ENCODE measurements around the gene KLHDC1. TPM values are rescaled to one million over a fixed set of nuclear protein-coding genes. Genes with fewer than 3 reads are reported as not detected.
"Not testable (repeated sequence)": the region's sequence is repeated elsewhere in the genome, so short reads cannot be mapped to it uniquely, and the experiment has no call there.

KLHDC1 gene
- total RNA-seq: 1.1 and 1.5 TPM in 2 replicates

DNA sequence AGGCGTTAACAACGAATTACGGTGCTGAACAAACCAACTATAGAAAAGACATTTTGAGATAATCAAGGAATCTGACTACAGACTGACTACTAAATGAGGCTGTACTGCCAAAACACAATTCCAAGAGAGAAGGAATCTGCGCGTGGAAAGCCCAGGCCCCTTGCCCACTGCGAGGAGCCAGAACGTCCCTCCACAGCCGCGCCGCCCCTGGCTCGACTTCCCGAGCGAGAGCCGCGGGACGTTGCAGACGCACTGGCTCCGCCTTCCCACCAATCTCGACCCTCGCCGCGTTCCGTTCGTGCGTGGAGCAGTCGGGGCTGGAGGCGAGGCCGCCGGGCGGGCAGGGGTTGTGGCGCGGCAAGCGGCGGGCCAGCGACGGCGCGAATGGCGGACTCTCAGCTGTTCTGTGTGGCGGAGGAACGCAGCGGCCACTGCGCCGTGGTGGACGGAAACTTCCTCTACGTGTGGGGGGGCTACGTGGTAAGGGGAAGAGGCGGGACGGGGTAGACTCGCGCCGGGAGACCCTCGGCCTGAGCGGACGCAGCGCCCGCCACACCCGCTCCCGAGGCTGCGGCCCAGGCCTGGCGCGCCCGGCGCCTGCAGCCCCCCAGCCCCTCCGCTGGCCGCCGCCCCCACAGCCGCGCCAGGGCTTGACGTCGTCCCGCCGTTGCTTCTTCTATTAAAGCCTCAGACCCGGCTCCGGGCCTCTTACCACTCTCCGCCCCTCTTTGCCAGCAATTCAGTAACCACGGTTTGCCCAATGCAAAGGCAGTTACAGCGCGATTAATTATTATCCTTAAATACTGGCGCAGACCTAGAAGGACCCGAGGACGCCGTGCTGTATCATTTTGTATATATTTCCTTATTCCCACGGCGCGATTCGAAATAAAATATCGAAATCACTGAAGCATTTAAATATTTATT is at the start of gene KLHDC1:
Gene KLHDC1 (plus strand): TSS at position 310 of the 924 bp plus-strand sequence. CDS start 75 bp downstream, at position 385.
- intact Hi-C loops (cut with micrococcal nuclease): loop anchor here (1.0 to 10.0 kb wide), 4 partner anchors 58 to 539 kb away; partner anchors contain the start of genes DNAAF2, KLHDC2, SOS2 and VCPKMT

DNA sequence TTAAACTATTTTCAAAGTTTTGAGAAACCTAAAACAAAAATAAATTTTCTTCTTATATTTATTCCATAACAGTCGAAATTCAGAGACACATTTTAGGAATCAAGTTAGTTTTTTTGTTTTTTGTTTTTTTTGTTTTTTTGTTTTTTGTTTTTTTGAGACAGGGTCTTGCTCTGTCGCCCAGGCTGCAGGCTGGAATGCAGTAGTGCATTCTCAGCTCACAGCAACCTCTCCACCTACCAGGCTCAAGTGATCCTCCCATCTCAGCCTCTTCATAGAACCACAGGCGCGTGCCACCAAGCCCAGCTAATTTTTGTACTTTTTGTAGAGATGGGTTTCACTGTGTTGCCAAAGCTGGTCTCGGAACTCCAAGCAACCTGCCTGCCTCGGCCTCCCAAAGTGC is 39.4 kb upstream of the KLHDC1 start:
- intact Hi-C loops (cut with micrococcal nuclease): no loop called here

DNA sequence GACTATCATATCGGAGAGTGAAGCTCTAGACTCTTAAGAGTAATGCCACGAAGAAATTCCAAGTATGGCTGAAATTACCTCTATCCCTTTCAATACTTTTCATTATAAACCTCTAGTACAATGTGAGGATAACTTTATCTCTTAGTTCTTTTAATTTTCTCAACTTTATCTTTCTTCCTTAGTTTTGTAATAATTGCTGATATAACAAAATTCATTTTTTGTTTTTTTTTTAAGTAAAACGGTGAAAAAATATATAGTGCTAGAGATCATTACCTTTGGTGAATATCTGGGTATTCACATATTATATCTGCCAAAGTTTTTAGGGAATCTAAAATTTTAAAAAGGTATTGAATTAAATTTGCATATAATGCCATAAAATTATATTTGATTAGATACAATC is 38.4 kb upstream of the KLHDC1 start:
- intact Hi-C loops (cut with micrococcal nuclease): no loop called here

DNA sequence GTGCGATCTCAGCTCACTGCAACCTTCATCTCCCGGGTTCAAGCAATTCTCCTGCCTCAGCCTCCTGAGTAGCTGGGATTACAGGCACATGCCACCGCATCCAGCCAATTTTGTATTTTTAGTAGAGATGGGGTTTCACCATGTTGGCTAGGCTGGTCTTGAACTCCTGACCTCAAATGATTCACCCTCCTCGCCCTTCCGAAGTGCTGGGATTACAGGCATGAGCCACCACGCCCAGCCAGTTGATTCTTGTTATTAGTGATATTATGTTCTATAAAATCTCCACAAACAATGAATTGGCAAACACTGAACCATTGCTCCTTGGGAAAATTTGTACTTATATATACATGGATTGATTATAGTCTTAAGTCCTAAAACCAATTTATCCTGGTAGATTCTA is 35.4 kb upstream of the KLHDC1 start:
- intact Hi-C loops (cut with micrococcal nuclease): not testable (repeated sequence)

- intact Hi-C loops (cut with micrococcal nuclease): no loop called here
Observed at GRCh38 chr14:49659526-49660455, 33.1 kb upstream of the KLHDC1 start.

DNA sequence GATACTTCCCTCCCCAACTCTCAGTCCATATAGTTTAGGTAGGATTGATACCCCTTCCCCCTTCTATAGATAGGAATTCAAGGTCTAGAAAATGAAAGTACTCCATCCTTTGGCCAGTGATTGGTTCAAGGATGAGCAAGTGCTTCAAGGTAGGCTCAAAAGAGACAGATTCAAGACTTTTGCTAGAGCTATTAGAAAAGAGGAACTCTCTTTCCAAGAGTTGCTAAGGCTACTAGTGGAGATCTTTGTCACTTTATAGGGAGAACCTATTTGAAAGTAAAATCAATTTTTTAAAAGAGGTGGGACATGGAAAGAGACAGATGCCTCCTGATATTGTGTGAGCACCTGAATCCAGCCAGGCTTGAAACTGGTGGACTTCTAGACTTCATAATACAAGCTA is 22.4 kb upstream of the KLHDC1 start:
- intact Hi-C loops (cut with micrococcal nuclease): no loop called here

DNA sequence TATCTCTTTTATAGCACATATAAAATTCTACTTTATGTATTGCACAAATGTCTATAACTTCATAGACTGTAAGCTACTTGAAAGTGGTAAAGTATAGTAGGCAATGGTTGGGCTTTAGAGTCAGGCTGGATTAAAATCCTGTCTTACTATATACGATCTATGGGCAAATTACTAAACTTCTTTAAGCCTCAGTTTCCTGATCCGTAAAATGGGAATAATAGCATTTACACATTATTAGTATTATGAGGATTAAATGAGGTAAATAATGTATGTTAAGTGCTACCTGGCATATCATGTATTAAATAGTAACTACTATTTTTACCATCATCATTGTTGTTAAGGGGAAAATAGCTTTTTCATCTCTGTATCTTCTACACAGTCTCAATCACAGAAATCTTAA is 19.3 kb upstream of the KLHDC1 start:
- intact Hi-C loops (cut with micrococcal nuclease): no loop called here

DNA sequence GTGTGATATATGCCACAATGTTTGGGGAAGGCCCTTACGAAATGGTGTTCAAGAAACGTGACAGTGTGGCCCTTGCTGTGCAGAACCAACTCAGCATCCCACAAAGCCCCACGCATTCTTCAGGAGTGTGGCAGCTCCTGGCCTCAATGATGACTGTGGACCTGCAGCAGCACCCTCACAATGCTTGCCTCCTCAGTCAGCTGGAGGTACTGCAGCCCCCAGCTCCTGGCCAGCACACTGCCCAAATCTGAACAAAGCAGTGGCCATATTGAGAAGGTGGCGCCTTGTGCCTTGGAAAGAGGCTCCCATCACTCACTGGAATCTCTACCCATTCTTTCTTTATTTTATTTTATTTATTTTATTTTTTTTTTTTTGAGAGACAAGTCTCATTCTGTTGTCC is 15.3 kb upstream of the KLHDC1 start:
- intact Hi-C loops (cut with micrococcal nuclease): no loop called here

- intact Hi-C loops (cut with micrococcal nuclease): no loop called here
Observed at GRCh38 chr14:49679271-49679670, 13.6 kb upstream of the KLHDC1 start.

DNA sequence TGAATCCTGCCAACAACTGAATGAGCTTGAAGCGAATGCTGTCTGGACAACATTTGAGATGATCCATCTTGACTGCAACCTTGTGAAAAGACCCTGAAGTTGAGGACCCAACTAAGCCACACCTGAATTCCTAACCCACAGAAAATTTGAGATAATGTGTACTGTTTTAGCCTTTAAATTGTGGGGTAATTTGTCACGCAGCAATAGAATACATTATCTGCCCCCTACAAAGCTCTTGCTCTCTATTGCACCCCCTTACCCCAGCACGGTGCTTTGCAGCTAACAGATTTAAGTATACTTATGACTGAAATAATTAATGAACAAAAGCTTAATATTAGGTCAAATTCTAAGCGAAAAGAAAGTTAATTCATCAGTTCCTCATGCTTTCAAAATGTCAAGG is 6.5 kb upstream of the KLHDC1 start:
- intact Hi-C loops (cut with micrococcal nuclease): no loop called here

GRCh38 chr14:49687942-49688700 is 4.8 kb upstream of the KLHDC1 start, which contains the start of gene POLE2:
Gene POLE2, minus strand, starts transcription at chr14:49688214. Its CDS starts 11 bp downstream, at chr14:49688203.
- intact Hi-C loops (cut with micrococcal nuclease): loop anchor here (1.0 to 2.0 kb wide), 3 partner anchors 68 to 101 kb away; partner anchors contain the start of genes MGAT2, RPL36AL and RPS29

GRCh38 chr14:49688701-49689030 is 4.3 kb upstream of the KLHDC1 start:
- intact Hi-C loops (cut with micrococcal nuclease): loop anchor here (1.0 to 2.0 kb wide), 3 partner anchors 68 to 102 kb away; partner anchors contain the start of genes MGAT2, RPL36AL and RPS29

GRCh38 chr14:49691031-49691430 is 1.9 kb upstream of the KLHDC1 start:
- intact Hi-C loops (cut with micrococcal nuclease): loop anchor here (5.0 to 10.0 kb wide), 2 partner anchors 424 to 541 kb away; partner anchors contain the start of genes SOS2 and VCPKMT

GRCh38 chr14:49692193-49692757 is 645 bp upstream of the KLHDC1 start:
- intact Hi-C loops (cut with micrococcal nuclease): loop anchor here (2.0 to 10.0 kb wide), 3 partner anchors 57 to 540 kb away; partner anchors contain the start of genes DNAAF2, SOS2 and VCPKMT

- intact Hi-C loops (cut with micrococcal nuclease): loop anchor here (1.0 to 10.0 kb wide), 4 partner anchors 59 to 539 kb away; partner anchors contain the start of genes DNAAF2, KLHDC2, SOS2 and VCPKMT
Observed at GRCh38 chr14:49693735-49694124, 810 bp downstream of the KLHDC1 start.

DNA sequence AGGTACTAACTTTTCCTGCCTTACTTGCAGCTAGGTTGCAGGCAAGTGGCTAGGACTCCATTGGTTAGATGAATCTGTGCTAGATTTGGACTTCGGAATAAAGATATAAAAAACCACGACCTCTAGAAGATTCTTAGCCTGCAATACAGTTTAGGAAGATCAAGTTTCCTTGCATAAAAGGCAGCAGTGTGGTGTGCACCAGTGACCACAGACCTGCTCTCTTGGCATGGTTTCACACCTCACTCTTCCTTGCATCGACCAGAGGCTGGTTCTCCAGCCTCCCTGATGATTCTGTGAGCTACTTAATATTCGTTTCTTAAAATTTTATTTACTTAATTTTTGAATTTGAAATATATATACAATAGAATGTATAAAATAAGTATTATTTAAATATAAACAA is 9.8 kb downstream of the KLHDC1 start:
- intact Hi-C loops (cut with micrococcal nuclease): no loop called here

GRCh38 chr14:49703965-49704364 is 11.0 kb downstream of the KLHDC1 start:
- intact Hi-C loops (cut with micrococcal nuclease): no loop called here

DNA sequence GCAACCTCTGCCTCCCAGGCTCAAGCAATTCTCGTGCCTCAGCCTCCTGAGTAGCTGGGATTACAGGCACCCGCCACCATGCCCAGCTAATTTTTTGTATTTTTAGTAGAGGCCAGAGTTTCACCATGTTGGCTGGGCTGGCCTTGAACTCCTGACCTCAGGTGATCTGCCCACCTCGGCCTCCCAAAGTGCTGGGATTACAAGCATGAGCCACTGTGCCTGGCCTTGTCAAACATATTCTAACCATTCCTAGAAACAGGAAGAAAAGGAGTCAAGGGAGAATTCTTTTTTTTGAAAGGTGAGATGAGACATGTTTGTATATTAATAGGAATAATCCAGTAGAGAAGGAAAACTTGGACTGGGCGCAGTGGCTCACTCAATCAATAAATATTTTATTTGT is 11.6 kb downstream of the KLHDC1 start:
- intact Hi-C loops (cut with micrococcal nuclease): not testable (repeated sequence)

DNA sequence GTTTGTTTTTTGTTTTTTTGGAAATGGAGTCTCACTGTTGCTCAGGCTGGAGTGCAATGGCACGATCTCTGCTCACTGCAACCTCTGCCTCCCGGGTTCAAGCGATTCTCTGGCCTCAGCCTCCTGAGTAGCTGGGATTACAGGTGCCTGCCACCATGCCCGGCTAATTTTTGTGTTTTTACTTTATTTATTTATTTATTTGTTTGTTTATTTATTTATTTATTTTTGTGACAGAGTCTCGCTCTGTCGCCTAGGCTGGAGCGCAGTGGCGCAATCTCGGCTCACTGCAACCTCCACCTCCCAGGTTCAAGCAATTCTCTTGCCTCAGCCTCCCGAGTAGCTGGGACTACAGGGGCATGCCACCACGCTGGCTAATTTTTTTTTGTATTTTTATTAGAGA is 18.1 kb downstream of the KLHDC1 start:
- intact Hi-C loops (cut with micrococcal nuclease): not testable (repeated sequence)

DNA sequence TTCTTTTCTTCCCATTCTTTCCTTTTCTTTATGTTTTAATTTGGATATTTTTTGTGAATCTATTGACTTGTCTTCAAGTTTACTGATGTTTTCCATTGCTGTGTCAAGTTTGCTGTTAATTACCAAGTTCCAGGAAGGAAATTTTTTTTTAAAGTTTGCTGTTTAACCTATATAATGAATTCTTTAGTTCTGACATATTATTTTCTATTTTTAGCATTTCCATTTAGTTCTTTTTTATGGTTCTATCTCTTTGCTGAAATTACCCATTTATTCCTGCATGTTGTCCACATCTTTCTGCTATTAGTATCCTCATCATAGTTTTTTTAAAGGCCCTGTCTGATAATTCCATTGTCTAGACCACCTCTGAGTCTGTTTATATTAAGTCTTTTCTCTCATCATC is 27.8 kb downstream of the KLHDC1 start:
- intact Hi-C loops (cut with micrococcal nuclease): no loop called here
